Esophagus (tissue), 2 donors: ENCODE data around the gene PNCK. TPM values are rescaled to one million over a fixed set of nuclear protein-coding genes. Genes with fewer than 3 reads are reported as not detected.
"Not testable (repeated sequence)": the region's sequence is repeated elsewhere in the genome, so short reads cannot be mapped to it uniquely, and the experiment has no call there.

Experiments used
- H3K27ac ChIP-seq, 2 donors: one replicate each; pipeline ENCODE4 v1.5.1; 2013; ENCODE audit warnings: low read depth in 2 of 2, mild to moderate bottlenecking in 2 of 2, inconsistent platforms in 1 of 2, low read length in 1 of 2, moderate library complexity in 1 of 2
- H3K27me3 ChIP-seq, 2 donors: one replicate each; pipeline ENCODE4 v1.6.1; 2013; ENCODE audit warnings: low read length in 2 of 2, control low read depth in 1 of 2, mild to moderate bottlenecking in 1 of 2; ENCODE audit not compliant: insufficient read depth in 2 of 2, control insufficient read depth in 1 of 2
- H3K36me3 ChIP-seq, 2 donors: one replicate each; pipeline ENCODE4 v1.6.1; 2013; ENCODE audit warnings: low read length in 1 of 2; ENCODE audit not compliant: control insufficient read depth in 2 of 2, insufficient read depth in 2 of 2
- H3K4me1 ChIP-seq, 2 donors: one replicate each; pipeline ENCODE4 v1.6.1; 2013; ENCODE audit warnings: low read length in 1 of 2; ENCODE audit not compliant: control insufficient read depth in 2 of 2, insufficient read depth in 2 of 2
- H3K4me3 ChIP-seq, 2 donors: one replicate each; pipeline ENCODE4 v1.5.1; 2013; ENCODE audit warnings: low read length in 2 of 2, mild to moderate bottlenecking in 2 of 2, low read depth in 1 of 2, moderate library complexity in 1 of 2
- H3K9me3 ChIP-seq, 2 donors: one replicate each; pipeline ENCODE4 v1.6.1; 2013; ENCODE audit warnings: mild to moderate bottlenecking in 2 of 2, low read depth in 1 of 2, low read length in 1 of 2, moderate library complexity in 1 of 2; ENCODE audit not compliant: control insufficient read depth in 2 of 2, insufficient read depth in 1 of 2
- WGBS, 2 donors: extraction: QIAGEN DNeasy Blood & Tissue Kit; methylation state at CpG; one replicate each; pipeline ENCODE4 v1.1.7; 2013; 5-methylcytosine and 5-hydroxymethylcytosine counted together
- polyA plus RNA-seq, 2 donors: library from polyadenylated mRNA; stranded (reverse); fragments of 200-250 nt; gene quantifications; one replicate each; pipeline ENCODE4 v1.2.3, GENCODE V29; 2013
- donor health status: healthy with polysubstance abuse.
- donor health status: Bipolar disorder and iron deficiency.

The PNCK gene
- polyA plus RNA-seq, 2 donors = 5.0 to 6.4 TPM

DNA sequence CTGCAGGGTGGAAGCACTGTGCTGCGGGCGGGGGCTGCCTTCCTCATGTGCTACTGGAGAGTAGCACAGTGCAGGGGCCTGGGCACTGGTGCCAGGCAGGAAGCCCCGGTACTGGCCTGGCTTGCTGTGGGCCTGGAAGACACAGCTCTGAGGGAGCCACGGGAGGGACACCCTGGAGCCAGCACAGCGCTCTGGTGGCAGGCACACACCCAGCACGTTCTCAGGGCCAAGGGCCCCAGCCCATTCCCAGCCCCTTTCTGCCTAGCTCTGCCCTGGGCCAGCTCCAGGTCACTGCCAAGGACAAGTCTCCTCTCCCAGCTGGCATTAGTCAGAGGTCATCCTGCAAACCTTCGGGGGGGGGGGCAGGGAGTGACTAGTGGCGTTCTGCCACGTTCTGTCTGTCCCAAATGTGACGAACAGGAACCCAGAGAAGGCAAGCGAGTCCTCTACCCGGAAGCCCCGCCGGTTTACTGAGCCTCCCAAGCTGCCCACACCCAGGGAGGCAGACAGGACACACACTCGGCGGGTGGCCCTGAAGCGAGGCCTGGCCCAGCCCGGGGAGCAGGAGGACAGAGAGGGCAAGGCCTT, 26.3 kb upstream of the PNCK start:
- peaks cover 0 to 17% of the 10 kb centered on the region in 2 donors for H3K4me1 ChIP-seq
- not testable (repeated sequence) for H3K9me3 ChIP-seq, H3K4me3 ChIP-seq, H3K27me3 ChIP-seq
- WGBS, 2 donors = 49 to 71% methylated on average over 17 to 18 of the region's 18 CpGs
- peaks cover 0 to 19% of the 10 kb centered on the region in 2 donors for H3K36me3 ChIP-seq
- H3K27ac ChIP-seq = peak overlapping the region; percentile 39 to 45

DNA sequence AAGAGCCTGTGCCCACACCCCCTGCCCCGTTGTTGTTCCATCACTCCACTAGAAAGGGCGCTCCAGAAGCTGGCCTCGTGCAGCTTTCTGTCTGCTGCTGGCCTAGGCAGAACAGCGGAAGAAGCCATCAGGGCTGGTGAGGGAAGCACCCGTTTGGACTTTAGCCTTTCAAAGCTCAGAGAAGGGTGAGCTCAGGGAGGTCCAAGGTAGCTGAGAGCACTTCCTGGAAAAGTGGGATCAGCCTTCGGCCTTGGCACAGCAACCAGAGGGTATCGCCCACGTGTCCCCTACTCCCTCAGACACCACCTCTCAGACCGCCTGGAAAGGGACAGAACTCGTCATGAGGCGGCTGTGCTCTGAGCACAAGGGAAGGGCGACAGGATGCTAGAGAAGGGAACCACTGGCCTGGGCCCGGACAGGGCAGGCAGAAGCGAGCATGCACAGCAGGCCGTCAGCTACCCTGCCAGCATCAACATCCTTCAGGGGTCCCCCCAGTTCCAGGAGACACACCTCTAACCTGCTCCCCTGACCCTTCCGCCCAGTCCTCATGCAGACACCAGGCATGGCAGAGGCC, 25.7 kb upstream of the PNCK start:
- peaks cover 0 to 20% of the 10 kb centered on the region in 2 donors for H3K36me3 ChIP-seq
- H3K27me3 ChIP-seq, H3K4me3 ChIP-seq, H3K9me3 ChIP-seq: not testable (repeated sequence)
- 78% methylated on average over 16 of the region's 16 CpGs for WGBS, 2 donors
- H3K4me1 ChIP-seq = peaks cover 0 to 15% of the 10 kb centered on the region in 2 donors
- H3K27ac ChIP-seq = peak overlapping the region; percentile 1 to 12

DNA sequence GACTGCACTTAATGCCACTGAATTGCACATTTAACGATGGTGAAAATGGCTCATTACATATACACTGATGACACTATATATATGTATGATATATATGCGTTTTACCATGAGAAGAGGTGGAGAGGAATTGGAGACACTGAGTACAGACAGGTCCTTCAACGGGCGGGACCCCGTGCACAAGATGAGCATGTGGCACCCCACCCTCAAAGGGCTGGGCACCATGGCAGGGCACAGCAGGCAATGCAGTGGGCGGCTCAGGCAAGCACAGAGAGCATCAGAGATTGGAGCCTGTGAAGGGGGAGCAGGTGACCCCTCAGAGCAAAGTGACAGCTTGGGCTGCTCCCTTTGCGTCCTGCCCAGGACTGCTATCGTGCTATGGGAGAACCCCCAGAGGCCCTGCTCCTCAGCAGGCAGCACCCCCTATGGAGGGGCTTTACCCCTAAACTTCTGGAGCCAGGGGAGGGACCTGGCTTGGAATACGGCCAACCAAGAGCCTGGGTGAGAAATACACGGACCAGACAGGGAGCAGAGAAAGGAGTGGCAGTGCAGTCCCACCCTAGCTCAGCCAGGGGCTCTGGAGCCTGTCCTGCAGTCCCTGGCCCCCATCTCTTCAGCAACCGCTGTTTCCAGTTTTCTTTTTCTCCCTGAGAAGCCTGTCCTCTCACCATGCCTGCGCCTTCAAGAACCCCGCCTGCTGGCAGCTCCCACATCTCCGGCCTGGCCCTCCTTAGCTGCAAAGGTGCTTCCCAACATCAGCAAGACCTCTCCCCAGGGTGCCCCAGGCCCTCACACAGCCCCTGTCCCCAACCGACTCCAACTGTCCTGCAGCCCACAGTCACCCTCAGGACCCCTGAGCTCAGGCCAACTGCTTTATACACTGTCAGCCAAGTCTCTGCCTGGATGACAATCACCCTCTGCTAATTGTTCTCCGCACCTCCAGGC, 24.6 kb upstream of the PNCK start:
- Histone ChIP-seq H3K27ac (no peak overlapping the region), H3K4me1 (peaks cover 0 to 10% of the 10 kb centered on the region in 2 donors), H3K9me3 (no peaks in the 10 kb centered on the region), H3K4me3 (no peak overlapping the region), H3K36me3 (peaks cover 0 to 20% of the 10 kb centered on the region in 2 donors), H3K27me3 (no peaks in the 10 kb centered on the region)
- WGBS, 2 donors = 68 to 77% methylated on average over 14 to 15 of the region's 16 CpGs

DNA sequence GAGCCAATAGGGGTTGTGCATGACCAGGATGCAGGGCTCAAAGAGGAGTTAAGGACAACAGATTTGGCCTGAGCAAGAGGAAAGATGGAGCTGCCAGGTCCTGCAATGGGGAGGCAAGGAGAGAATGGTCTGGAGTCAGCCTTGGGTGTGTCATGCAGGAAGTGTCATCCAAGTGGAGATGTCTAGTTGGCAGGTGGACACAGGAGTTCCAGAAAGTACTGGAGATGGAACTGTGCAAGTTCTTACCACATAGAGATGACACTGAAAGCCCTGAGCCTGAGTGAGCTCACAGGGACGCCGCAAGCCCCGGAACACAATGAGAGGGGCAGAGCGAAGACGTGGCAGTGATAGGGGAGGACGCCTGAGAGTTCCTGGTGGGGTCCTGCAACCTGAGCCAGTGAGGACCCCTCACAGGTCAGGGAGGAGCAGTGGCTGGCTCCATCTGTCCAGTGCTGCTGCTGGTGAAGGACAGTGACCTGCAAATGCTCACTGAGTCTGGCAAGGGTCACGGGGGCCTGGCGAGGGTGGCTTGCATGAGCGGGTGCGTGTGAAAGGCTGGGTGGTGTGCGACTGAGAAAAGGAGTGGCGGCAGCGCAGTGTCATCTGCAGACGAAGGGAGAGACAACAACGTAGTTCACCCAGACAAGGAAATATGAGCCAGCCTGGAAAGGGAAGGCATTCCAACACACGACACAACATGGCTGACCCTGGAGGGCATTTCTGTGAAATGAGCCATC, 23.5 kb upstream of the PNCK start:
- peaks cover 0 to 15% of the 10 kb centered on the region in 2 donors for H3K36me3 ChIP-seq

DNA sequence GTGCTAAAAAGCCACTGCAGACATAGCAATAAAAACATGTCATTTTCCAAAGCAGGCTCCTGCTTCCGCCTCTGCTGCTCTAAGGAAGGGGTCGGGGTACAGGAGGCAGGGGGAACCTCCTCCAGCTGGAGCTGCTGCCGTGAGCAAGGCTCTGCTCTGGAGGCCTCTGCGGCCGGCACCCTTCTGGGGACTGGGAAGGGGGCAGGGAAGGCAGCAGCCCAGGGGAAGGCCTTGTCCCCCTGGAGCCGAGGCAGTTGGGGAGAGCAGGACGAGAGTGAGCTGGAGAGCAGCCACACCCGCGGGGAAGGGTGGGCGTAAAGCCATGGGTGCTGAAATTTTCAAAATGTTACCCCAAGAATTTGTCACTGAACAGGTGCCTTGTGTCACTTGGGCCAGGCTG, 22.9 kb upstream of the PNCK start:
- not testable (repeated sequence) for H3K4me1 ChIP-seq, H3K27me3 ChIP-seq, H3K27ac ChIP-seq, H3K4me3 ChIP-seq, H3K9me3 ChIP-seq
- peaks cover 0 to 12% of the 10 kb centered on the region in 2 donors for H3K36me3 ChIP-seq
- 71% methylated on average over 10 of the region's 10 CpGs for WGBS, 2 donors

More for the DNA sequence above, 23.5 kb upstream of the PNCK start:
- H3K4me1 ChIP-seq, H3K4me3 ChIP-seq, H3K27me3 ChIP-seq, H3K9me3 ChIP-seq: not testable (repeated sequence)
- peak overlapping the region in 1 of 2 donors; percentile 24 for H3K27ac ChIP-seq
- 73 to 77% methylated on average over 16 of the region's 16 CpGs for WGBS, 2 donors

DNA sequence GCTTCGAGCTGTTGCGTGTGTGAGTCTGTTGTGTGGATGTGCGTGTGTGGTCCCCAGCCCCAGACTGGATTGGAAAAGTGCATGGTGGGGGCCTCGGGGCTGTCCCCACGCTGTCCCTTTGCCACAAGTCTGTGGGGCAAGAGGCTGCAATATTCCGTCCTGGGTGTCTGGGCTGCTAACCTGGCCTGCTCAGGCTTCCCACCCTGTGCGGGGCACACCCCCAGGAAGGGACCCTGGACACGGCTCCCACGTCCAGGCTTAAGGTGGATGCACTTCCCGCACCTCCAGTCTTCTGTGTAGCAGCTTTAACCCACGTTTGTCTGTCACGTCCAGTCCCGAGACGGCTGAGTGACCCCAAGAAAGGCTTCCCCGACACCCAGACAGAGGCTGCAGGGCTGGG, 22.5 kb upstream of the PNCK start:
- 74 to 80% methylated on average over 15 of the region's 15 CpGs for WGBS, 2 donors
- Histone ChIP-seq H3K9me3 (no peaks in the 10 kb centered on the region), H3K4me3 (no peak overlapping the region), H3K36me3 (peaks cover 0 to 11% of the 10 kb centered on the region in 2 donors), H3K27ac (no peak overlapping the region), H3K4me1 (peaks cover 0 to 8% of the 10 kb centered on the region in 2 donors), H3K27me3 (no peaks in the 10 kb centered on the region)

DNA sequence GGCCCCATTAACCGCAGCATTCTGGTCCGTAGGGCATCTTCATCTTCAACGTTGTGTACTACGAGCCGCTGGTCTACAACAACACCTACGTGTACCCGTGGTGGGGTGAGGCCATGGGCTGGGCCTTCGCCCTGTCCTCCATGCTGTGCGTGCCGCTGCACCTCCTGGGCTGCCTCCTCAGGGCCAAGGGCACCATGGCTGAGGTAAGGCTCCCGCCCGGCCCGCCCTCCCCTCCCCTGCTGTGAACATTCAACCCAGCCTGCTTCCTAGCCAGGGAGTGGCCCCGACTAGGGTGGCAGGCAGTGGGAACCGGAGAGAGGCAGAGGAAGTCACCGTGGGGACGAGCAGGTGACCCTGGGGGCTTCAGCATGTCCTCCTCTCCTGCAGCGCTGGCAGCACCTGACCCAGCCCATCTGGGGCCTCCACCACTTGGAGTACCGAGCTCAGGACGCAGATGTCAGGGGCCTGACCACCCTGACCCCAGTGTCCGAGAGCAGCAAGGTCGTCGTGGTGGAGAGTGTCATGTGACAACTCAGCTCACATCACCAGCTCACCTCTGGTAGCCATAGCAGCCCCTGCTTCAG, 21.2 kb upstream of the PNCK start:
- peaks cover 0 to 5% of the 10 kb centered on the region in 2 donors for H3K36me3 ChIP-seq
- no peak overlapping the region for H3K27ac ChIP-seq
- no peaks in the 10 kb centered on the region for H3K9me3 ChIP-seq
- no peak overlapping the region for H3K4me3 ChIP-seq
- H3K27me3 ChIP-seq = no peaks in the 10 kb centered on the region
- WGBS, 2 donors = 65 to 76% methylated on average over 23 of the region's 23 CpGs
- peaks cover 0 to 6% of the 10 kb centered on the region in 2 donors for H3K4me1 ChIP-seq

DNA sequence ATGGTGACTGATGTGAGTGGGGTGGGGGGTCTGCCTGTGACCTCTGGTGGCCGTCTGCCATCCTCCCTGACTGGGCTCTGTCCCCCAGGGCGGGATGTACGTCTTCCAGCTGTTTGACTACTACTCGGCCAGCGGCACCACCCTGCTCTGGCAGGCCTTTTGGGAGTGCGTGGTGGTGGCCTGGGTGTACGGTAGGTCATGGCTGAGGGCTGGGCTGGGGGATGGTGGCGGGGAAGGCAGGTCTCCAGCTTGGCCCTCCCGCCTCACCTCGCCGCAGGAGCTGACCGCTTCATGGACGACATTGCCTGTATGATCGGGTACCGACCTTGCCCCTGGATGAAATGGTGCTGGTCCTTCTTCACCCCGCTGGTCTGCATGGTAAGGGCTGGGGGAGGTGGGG, 20.6 kb upstream of the PNCK start:
- H3K27me3 ChIP-seq, H3K36me3 ChIP-seq, H3K4me3 ChIP-seq, H3K4me1 ChIP-seq, H3K9me3 ChIP-seq: not testable (repeated sequence)
- WGBS, 2 donors = 69 to 84% methylated on average over 16 of the region's 16 CpGs
- H3K27ac ChIP-seq = peak overlapping the region in 1 of 2 donors; percentile 37
